Superior temporal gyrus (tissue), 1 donor: Measurements from ENCODE around the gene RPS19BP1.
"Not testable (repeated sequence)": the region's sequence is repeated elsewhere in the genome, so short reads cannot be mapped to it uniquely, and the experiment has no call there.

Experiments
- DNase-seq: peaks from one replicate; pipeline ENCODE4 v3.0.0-alpha.2; 2016; ENCODE audit errors: extremely low spot score

The RPS19BP1 gene

GRCh38 chr22:39514373-39514973 is 18.1 kb downstream of the RPS19BP1 start:
- DNase-seq = peak; percentile 84

- DNase-seq = no peak
These were observed 18.8 kb downstream of the RPS19BP1 start for GRCh38 chr22:39513791-39514190.

GRCh38 chr22:39512026-39512425 is 20.5 kb downstream of the RPS19BP1 start:
- no peak for DNase-seq

- no peak for DNase-seq
These were observed 21.3 kb downstream of the RPS19BP1 start for GRCh38 chr22:39511226-39511625.

- DNase-seq = no peak
These were observed 21.9 kb downstream of the RPS19BP1 start for GRCh38 chr22:39510529-39511149.

GRCh38 chr22:39508393-39508792 is 24.2 kb downstream of the RPS19BP1 start:
- DNase-seq = no peak

- DNase-seq = not testable (repeated sequence)
These were observed 25.5 kb downstream of the RPS19BP1 start for GRCh38 chr22:39507021-39507420.

- no peak for DNase-seq
These were observed 28.5 kb downstream of the RPS19BP1 start for GRCh38 chr22:39504071-39504470.

- no peak for DNase-seq
These were observed 28.9 kb downstream of the RPS19BP1 start for GRCh38 chr22:39503630-39504029.

GRCh38 chr22:39502789-39503409 is 29.6 kb downstream of the RPS19BP1 start:
- no peak for DNase-seq

- peak; percentile 97 for DNase-seq
These were observed 30.3 kb downstream of the RPS19BP1 start, which contains the start of gene MIEF1 for GRCh38 chr22:39502109-39502788. Gene MIEF1 (plus strand): TSS chr22:39502290. CDS start chr22:39511295, 9,005 bp downstream.

- no peak for DNase-seq
These were observed 30.9 kb downstream of the RPS19BP1 start for GRCh38 chr22:39501644-39502108.

GRCh38 chr22:39500101-39500500 is 32.4 kb downstream of the RPS19BP1 start:
- no peak for DNase-seq

- peak; percentile 75 for DNase-seq
These were observed 33.7 kb downstream of the RPS19BP1 start for GRCh38 chr22:39498802-39499201.

- DNase-seq = no peak
These were observed 34.2 kb downstream of the RPS19BP1 start for GRCh38 chr22:39498368-39498767.

- no peak for DNase-seq
These were observed 35.1 kb downstream of the RPS19BP1 start for GRCh38 chr22:39497429-39497828.

GRCh38 chr22:39496131-39496838 is 36.3 kb downstream of the RPS19BP1 start:
- DNase-seq = peak; percentile 95

GRCh38 chr22:39494471-39495120 is 38.0 kb downstream of the RPS19BP1 start:
- no peak for DNase-seq

- no peak for DNase-seq
These were observed 38.8 kb downstream of the RPS19BP1 start for GRCh38 chr22:39493759-39494158.

- no peak for DNase-seq
These were observed 40.4 kb downstream of the RPS19BP1 start for GRCh38 chr22:39492186-39492585.

- DNase-seq = no peak
These were observed 40.9 kb downstream of the RPS19BP1 start for GRCh38 chr22:39491696-39492095.
